Ishikawa (cell line): ENCODE data around the gene MAPK8IP2.

Source experiments
- CEBPB ChIP-seq: IDR thresholded peaks from 2 replicates; pipeline ENCODE4 v1.6.1; 2012
- CREB1 ChIP-seq: IDR thresholded peaks from 2 replicates; pipeline ENCODE4 v1.6.1; 2012; ENCODE audit warnings: low read depth
- EGR1 ChIP-seq: IDR thresholded peaks from 2 replicates; pipeline ENCODE4 v1.6.1; 2012
- EP300 ChIP-seq: IDR thresholded peaks from 2 replicates; pipeline ENCODE4 v1.6.1; 2012; ENCODE audit warnings: borderline replicate concordance
- FOXM1 ChIP-seq: IDR thresholded peaks from 2 replicates; pipeline ENCODE4 v1.6.1; 2012; ENCODE audit warnings: low read depth, borderline replicate concordance
- MAX ChIP-seq: IDR thresholded peaks from 2 replicates; pipeline ENCODE4 v1.6.1; 2012
- NFIC ChIP-seq: IDR thresholded peaks from 2 replicates; pipeline ENCODE4 v1.6.1; 2012
- RAD21 ChIP-seq: IDR thresholded peaks from 2 replicates; pipeline ENCODE4 v1.6.1; 2012; ENCODE audit warnings: low read depth
- REST ChIP-seq: IDR thresholded peaks from 2 replicates; pipeline ENCODE4 v1.6.1; 2012; ENCODE audit warnings: low read depth, mild to moderate bottlenecking
- TAF1 ChIP-seq: IDR thresholded peaks from 2 replicates; pipeline ENCODE4 v1.6.1; 2012; ENCODE audit warnings: low read depth, mild to moderate bottlenecking
- TCF12 ChIP-seq: IDR thresholded peaks from 2 replicates; pipeline ENCODE4 v1.6.1; 2012; ENCODE audit warnings: low read depth
- TEAD4 ChIP-seq: IDR thresholded peaks from 2 replicates; pipeline ENCODE4 v1.6.1; 2012
- USF1 ChIP-seq: IDR thresholded peaks from 2 replicates; pipeline ENCODE4 v1.6.1; 2012
- YY1 ChIP-seq: IDR thresholded peaks from 2 replicates; pipeline ENCODE4 v1.6.1; 2012; ENCODE audit warnings: low read depth
- ZBTB7A ChIP-seq: IDR thresholded peaks from 2 replicates; pipeline ENCODE4 v1.6.1; 2012; ENCODE audit warnings: low read depth

Gene MAPK8IP2

GRCh38 chr22:50587407-50587806, 13.2 kb upstream of the MAPK8IP2 start:
- TF ChIP-seq ZBTB7A (no peak), NFIC (no peak), EP300 (no peak), CEBPB (no peak), RAD21 (no peak), TAF1 (no peak), YY1 (no peak), REST (no peak)

- TF ChIP-seq RAD21 = no peak
- no peak for TF ChIP-seq CREB1
- no peak for TF ChIP-seq ZBTB7A
- no peak for TF ChIP-seq TAF1
- TF ChIP-seq EGR1 = no peak
- no peak for TF ChIP-seq USF1
- TF ChIP-seq CEBPB = no peak
- no peak for TF ChIP-seq TCF12
- TF ChIP-seq MAX = no peak
- TF ChIP-seq REST = no peak
- TF ChIP-seq FOXM1 = no peak
- no peak for TF ChIP-seq NFIC
Measured at GRCh38 chr22:50595189-50595588, 5.4 kb upstream of the MAPK8IP2 start.

- TF ChIP-seq CREB1 (no peak), RAD21 (no peak), ZBTB7A (no peak), NFIC (no peak), CEBPB (no peak)
Measured at GRCh38 chr22:50597097-50597496, 3.5 kb upstream of the MAPK8IP2 start.

- TF ChIP-seq CREB1 (no peak), TEAD4 (no peak; the same call in 1 of the 2 replicates), ZBTB7A (peak; percentile 60), REST (peak; percentile 98), MAX (peak; percentile 92)
Measured at GRCh38 chr22:50599816-50600455, 657 bp upstream of the MAPK8IP2 start.

GRCh38 chr22:50600967-50601668, 525 bp downstream of the MAPK8IP2 start:
- TF ChIP-seq FOXM1 (no peak), USF1 (no peak), MAX (no peak), RAD21 (no peak), TAF1 (no peak), EGR1 (peak; percentile 28; the same call in 1 of the 2 replicates), ZBTB7A (0 out of 2 replicates have a peak, but pooled peaks have one; percentile 25)
